Spleen (tissue), 11 donors: ENCODE results near the gene POLR3B. TPM values are rescaled to one million over a fixed set of nuclear protein-coding genes. Genes with fewer than 3 reads are reported as not detected.

Source experiments
- DNase-seq: peaks from one replicate; pipeline ENCODE4 v3.0.0-alpha.2; 2020
- H3K27ac ChIP-seq, 8 donors: fragments of 200-600 bp; sonication (generic) in 7 of 8; 1 replicate in 4 of 8; 2 replicates in 4 of 8; pipeline versions ENCODE4 v1.5.0 to v1.8.0; 2016 to 2021; ENCODE audit warnings: inconsistent platforms in 4 of 8, mild to moderate bottlenecking in 4 of 8, moderate library complexity in 1 of 8
- H3K27me3 ChIP-seq, 7 donors: fragments of 200-600 bp; sonication (generic) in 6 of 7; replicated peaks in 1 of 7; 1 replicate in 4 of 7; 2 replicates in 3 of 7; pipeline versions ENCODE4 v1.5.0 to v1.8.0; 2016 to 2021; ENCODE audit warnings: inconsistent platforms in 3 of 7, mild to moderate bottlenecking in 1 of 7
- H3K36me3 ChIP-seq, 6 donors: fragments of 200-600 bp; sonication (generic) in 5 of 6; 1 replicate in 4 of 6; 2 replicates in 2 of 6; pipeline versions ENCODE4 v1.5.0 to v1.8.0; 2016 to 2021; ENCODE audit warnings: inconsistent platforms in 2 of 6
- H3K4me1 ChIP-seq, 6 donors: fragments of 200-600 bp; sonication (generic) in 5 of 6; 1 replicate in 3 of 6; 2 replicates in 3 of 6; pipeline versions ENCODE4 v1.5.0 to v1.8.0; 2016 to 2021; ENCODE audit warnings: inconsistent platforms in 3 of 6
- H3K4me3 ChIP-seq, 8 donors: fragments of 200-600 bp; sonication (generic) in 7 of 8; 1 replicate in 4 of 8; 2 replicates in 4 of 8; pipeline versions ENCODE4 v1.5.0 to v1.8.0; 2016 to 2021; ENCODE audit warnings: inconsistent platforms in 4 of 8, mild to moderate bottlenecking in 4 of 8, moderate library complexity in 2 of 8
- H3K9me3 ChIP-seq, 8 donors: fragments of 200-600 bp; sonication (generic) in 7 of 8; 1 replicate in 4 of 8; 2 replicates in 4 of 8; pipeline versions ENCODE4 v1.5.0 to v1.8.0; 2016 to 2021; ENCODE audit warnings: inconsistent platforms in 4 of 8
- CTCF ChIP-seq, 11 experiments: fragments of 200-600 bp in 7 of 11; fragments of 450-650 bp in 4 of 11; sonication (generic) in 4 of 11; IDR thresholded peaks in 8 of 11; conservative IDR thresholded peaks in 3 of 11; 1 replicate in 7 of 11; 2 replicates in 4 of 11; pipeline versions ENCODE4 v1.4.0 to v1.8.0; 2016 to 2021; ENCODE audit warnings: antibody characterized with exemption in 11 of 11, inconsistent platforms in 4 of 11, mild to moderate bottlenecking in 1 of 11
- POLR2A ChIP-seq, 3 donors: fragments of 450-650 bp; IDR thresholded peaks; one replicate each; pipeline ENCODE4 v1.5.1; 2017; ENCODE audit warnings: antibody characterized with exemption in 3 of 3, mild to moderate bottlenecking in 1 of 3
- POLR2AphosphoS5 ChIP-seq, 3 donors: sonication (generic); formaldehyde crosslinking; IDR thresholded peaks; one replicate each; pipeline ENCODE4 v1.5.1; 2017; ENCODE audit warnings: antibody characterized with exemption in 3 of 3
- WGBS, 5 donors: extraction: QIAGEN DNeasy Blood & Tissue Kit in 3 of 5; methylation state at CpG; one replicate each; pipeline versions ENCODE4 v1.1.5 to v1.1.7; 2013 to 2018; 5-methylcytosine and 5-hydroxymethylcytosine counted together
- intact Hi-C: fragments of 100-400 bp; cut with DNase I; formaldehyde crosslinking; loops from one replicate; pipeline ENCODE4 v1.15.0; 2023; ENCODE audit warnings: low total_unique reads
- polyA plus RNA-seq, 3 donors: library from polyadenylated mRNA; stranded (reverse); fragments of 200-250 nt; gene quantifications; one replicate each; pipeline ENCODE4 v1.2.1, GENCODE V29; 2013
- total RNA-seq, 7 donors: library from RNA; depleted of rRNA in 3 of 7; stranded (reverse); fragments of >200 nt in 3 of 7; fragmentation: NEBNext Ultra II Directional in 4 of 7; extraction: Animal tissue kit (Norgen Biotek cat#: 25700) in 4 of 7; gene quantifications; one replicate each; pipeline versions ENCODE4 v1.1.0 to v1.2.1, GENCODE V29; 2016 to 2021
- donor health status: healthy with polysubstance abuse.
- donor health status: DM: no; HTN: no; CAD: no; lungs with moderate emphysema.
- donor health status: DM: no; HTN: no; CAD: no.
- donor health status: Bipolar disorder and iron deficiency.
- donor health status: healthy.
- donor health status: DM: no; HTN: no; CAD: no.
- donor health status: DM: yes; HTN: yes; CAD: no.

The POLR3B gene
- total and polyA plus RNA-seq, 10 donors, result 1.9 to 10.0 (median 5.6) TPM

GRCh38 chr12:106522708-106523107 lies 165.2 kb downstream of the POLR3B start:
- Histone ChIP-seq H3K27ac (no peak overlapping the region), H3K9me3 (no peaks in the 10 kb centered on the region), H3K4me1 (no peaks in the 10 kb centered on the region), H3K4me3 (no peak overlapping the region), H3K36me3 (no peaks in the 10 kb centered on the region), H3K27me3 (peaks cover 0 to 18% (median 0%) of the 10 kb centered on the region in 7 donors)
- 64 to 75% (median 68%) methylated on average over 3 of the region's 3 CpGs for WGBS, 5 donors
- DNase-seq, result no peak
- no peak for TF ChIP-seq CTCF (IDR thresholded peaks at IDR 0.05 in 8 of 11, conservative IDR thresholded peaks at IDR 0.05 in 3 of 11)
- no peak for TF ChIP-seq POLR2A (IDR thresholded peaks at IDR 0.05)
- TF ChIP-seq POLR2AphosphoS5 (IDR thresholded peaks at IDR 0.05), result no peak
- intact Hi-C loops, result no loop called here

- no peak for TF ChIP-seq CTCF (IDR thresholded peaks at IDR 0.05 in 8 of 11, conservative IDR thresholded peaks at IDR 0.05 in 3 of 11)
- TF ChIP-seq POLR2A (IDR thresholded peaks at IDR 0.05), result no peak
- TF ChIP-seq POLR2AphosphoS5 (IDR thresholded peaks at IDR 0.05), result no peak
- H3K4me3 ChIP-seq, result no peak overlapping the region
- H3K36me3 ChIP-seq, result no peaks in the 10 kb centered on the region
- no peak for DNase-seq
- peaks cover 0 to 5% (median 0%) of the 10 kb centered on the region in 7 donors for H3K27me3 ChIP-seq
- H3K4me1 ChIP-seq, result no peaks in the 10 kb centered on the region
- 42 to 73% (median 62%) methylated on average over 2 of the region's 2 CpGs for whole genome bisulfite sequencing, 5 donors
- H3K9me3 ChIP-seq, result peaks cover 0 to 11% (median 0%) of the 10 kb centered on the region in 8 donors
- intact Hi-C loops, result no loop called here
- H3K27ac ChIP-seq, result no peak overlapping the region
Measured at GRCh38 chr12:106527356-106527755, 169.8 kb downstream of the POLR3B start.

- H3K4me3 ChIP-seq, result no peak overlapping the region
- H3K27ac ChIP-seq, result no peak overlapping the region
- TF ChIP-seq CTCF (IDR thresholded peaks at IDR 0.05 in 8 of 11, conservative IDR thresholded peaks at IDR 0.05 in 3 of 11) (no peak), POLR2AphosphoS5 (IDR thresholded peaks at IDR 0.05) (no peak), POLR2A (IDR thresholded peaks at IDR 0.05) (no peak)
- H3K4me1 ChIP-seq, result no peaks in the 10 kb centered on the region
- H3K27me3 ChIP-seq, result peaks cover 0 to 9% (median 0%) of the 10 kb centered on the region in 7 donors
- H3K36me3 ChIP-seq, result no peaks in the 10 kb centered on the region
- DNase-seq, result no peak
- H3K9me3 ChIP-seq, result peaks cover 0 to 28% (median 15%) of the 10 kb centered on the region in 8 donors
- intact Hi-C loops, result no loop called here
Measured at GRCh38 chr12:106541201-106541600, 183.7 kb downstream of the POLR3B start.

- DNase-seq, result no peak
- Histone ChIP-seq H3K9me3 (peaks cover 0 to 31% (median 21%) of the 10 kb centered on the region in 8 donors), H3K27ac (no peak overlapping the region), H3K4me3 (no peak overlapping the region), H3K27me3 (peaks cover 0 to 16% (median 0%) of the 10 kb centered on the region in 7 donors), H3K36me3 (no peaks in the 10 kb centered on the region), H3K4me1 (no peaks in the 10 kb centered on the region)
- intact Hi-C loops, result no loop called here
- TF ChIP-seq CTCF (IDR thresholded peaks at IDR 0.05 in 8 of 11, conservative IDR thresholded peaks at IDR 0.05 in 3 of 11), result no peak
- no peak for TF ChIP-seq POLR2A (IDR thresholded peaks at IDR 0.05)
- no peak for TF ChIP-seq POLR2AphosphoS5 (IDR thresholded peaks at IDR 0.05)
- WGBS, 5 donors, result 77 to 94% (median 83%) methylated on average over 9 of the region's 9 CpGs
Measured at GRCh38 chr12:106551410-106551809, 193.9 kb downstream of the POLR3B start.
